GM10266 (cell line): ENCODE data around the gene NME5.

Experiments used
- DNase-seq: peaks from one replicate; pipeline ENCODE4 v3.0.0; 2012; ENCODE audit errors: extremely low spot score
- TF ChIP-seq, protein P1 (sequence below): IDR thresholded peaks from 2 replicates; pipeline ENCODE4 v1.5.1; 2012; ENCODE audit warnings: mild to moderate bottlenecking, low read depth; ENCODE audit not compliant: control insufficient read depth, insufficient read depth; ENCODE audit errors: missing control alignments

The NME5 gene

DNA sequence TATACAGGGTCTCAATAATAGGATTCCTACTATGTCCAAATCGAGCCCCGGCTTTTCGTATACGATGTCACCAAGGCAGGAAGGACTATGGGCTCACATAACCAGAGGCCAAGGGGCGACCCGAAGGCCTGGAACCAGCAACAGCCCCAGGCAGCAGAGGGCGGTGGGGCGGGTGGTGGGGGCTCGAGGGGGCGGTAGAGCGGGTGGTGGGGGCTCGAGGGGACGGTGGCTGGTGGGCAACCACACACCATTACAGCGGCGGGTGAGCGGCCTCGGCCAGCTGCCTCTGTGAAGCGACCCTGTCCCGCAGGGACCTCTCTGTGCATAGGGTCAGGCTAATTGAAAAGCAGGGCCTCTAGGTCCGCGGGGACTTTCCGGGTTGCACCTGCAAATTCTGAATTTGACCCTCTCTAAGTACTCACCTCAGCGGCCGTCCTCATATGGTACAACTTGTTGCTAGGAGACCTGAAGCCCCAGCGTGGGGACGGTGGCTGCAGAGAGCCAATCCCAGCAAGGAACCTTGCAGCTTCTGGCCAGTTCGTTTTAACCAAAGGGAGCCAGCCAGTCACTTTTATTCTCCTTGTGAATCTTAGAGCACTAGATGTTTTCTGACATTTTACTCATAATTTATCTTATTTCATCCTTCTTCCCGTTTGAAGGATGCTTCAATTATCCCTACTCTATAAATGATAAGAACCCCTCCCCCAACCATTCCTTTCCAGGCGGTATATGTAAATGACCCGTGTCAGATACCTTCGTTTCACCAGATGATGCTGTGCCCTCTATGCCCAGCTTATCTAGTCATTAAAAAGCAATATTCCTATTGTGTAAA is at the start of gene NME5:
NME5 (minus strand) TSS at position 480 of the 832 bp plus-strand sequence. CDS start 648 bp downstream, outside the sequence.
- TF ChIP-seq, protein P1, sequence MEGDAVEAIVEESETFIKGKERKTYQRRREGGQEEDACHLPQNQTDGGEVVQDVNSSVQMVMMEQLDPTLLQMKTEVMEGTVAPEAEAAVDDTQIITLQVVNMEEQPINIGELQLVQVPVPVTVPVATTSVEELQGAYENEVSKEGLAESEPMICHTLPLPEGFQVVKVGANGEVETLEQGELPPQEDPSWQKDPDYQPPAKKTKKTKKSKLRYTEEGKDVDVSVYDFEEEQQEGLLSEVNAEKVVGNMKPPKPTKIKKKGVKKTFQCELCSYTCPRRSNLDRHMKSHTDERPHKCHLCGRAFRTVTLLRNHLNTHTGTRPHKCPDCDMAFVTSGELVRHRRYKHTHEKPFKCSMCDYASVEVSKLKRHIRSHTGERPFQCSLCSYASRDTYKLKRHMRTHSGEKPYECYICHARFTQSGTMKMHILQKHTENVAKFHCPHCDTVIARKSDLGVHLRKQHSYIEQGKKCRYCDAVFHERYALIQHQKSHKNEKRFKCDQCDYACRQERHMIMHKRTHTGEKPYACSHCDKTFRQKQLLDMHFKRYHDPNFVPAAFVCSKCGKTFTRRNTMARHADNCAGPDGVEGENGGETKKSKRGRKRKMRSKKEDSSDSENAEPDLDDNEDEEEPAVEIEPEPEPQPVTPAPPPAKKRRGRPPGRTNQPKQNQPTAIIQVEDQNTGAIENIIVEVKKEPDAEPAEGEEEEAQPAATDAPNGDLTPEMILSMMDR, result no peak
- peak; percentile 73 for DNase-seq

DNA sequence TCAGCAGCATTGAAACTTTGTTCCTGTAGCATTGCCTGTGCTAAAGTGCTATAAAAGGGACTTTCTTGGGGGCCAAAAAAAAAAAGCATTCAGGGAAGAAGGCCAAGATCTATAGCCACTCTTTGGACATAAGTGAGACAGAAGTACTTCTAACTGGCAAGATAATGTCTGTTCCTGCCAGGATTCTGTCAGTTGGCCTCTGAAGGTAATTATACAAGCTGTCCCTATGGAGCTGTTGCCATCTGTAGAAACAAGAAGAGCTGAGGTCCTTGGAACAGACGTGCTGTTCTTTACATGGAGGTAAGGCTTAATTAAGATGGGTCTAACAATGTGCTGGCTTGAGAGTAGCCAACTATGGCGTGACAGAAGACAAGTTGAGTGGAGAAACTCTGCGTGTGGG is 49.4 kb upstream of the NME5 start:
- TF ChIP-seq, protein P1, result no peak
- DNase-seq, result no peak

DNA sequence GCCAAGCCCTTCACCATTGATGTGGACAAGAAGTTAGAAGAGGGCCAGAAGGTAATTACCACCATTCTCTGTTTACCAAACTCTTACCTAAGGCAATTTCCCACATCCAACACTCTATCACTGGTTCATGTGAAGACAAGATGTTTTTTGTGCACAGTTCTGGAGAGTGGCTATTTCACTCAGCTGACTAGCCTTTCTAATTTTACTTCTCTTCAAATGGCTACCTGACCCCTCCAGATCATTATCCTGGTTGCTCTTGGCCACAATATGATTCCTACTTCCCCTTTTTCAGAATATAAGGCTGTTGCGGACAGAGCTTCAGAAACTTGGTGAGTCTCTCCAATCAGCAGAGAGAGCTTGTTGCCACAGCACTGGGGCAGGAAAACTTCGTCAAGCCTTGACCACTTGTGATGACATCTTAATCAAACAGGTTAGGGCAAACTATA is 46.8 kb upstream of the NME5 start:
- DNase-seq, result no peak
- TF ChIP-seq, protein P1, result no peak

DNA sequence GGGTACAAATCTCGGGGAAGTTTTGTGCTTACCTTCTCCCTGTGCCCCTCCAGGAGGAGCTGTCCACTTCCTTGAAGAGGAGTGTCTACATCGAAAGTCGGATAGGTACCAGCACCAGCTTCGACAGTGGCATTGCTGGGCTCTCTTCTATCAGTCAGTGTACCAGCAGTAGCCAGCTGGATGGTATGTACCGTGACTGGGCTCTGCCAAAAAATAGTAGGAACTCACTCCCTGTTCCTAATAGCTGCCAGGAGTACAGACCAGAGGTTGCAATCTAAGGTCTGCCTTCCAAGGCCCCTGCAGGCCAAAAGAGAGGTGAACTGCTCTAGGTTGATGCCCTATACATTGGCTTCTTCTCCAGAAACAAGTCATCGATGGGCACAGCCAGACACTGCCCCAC is 43.6 kb upstream of the NME5 start:
- TF ChIP-seq, protein P1, result no peak
- DNase-seq, result no peak

DNA sequence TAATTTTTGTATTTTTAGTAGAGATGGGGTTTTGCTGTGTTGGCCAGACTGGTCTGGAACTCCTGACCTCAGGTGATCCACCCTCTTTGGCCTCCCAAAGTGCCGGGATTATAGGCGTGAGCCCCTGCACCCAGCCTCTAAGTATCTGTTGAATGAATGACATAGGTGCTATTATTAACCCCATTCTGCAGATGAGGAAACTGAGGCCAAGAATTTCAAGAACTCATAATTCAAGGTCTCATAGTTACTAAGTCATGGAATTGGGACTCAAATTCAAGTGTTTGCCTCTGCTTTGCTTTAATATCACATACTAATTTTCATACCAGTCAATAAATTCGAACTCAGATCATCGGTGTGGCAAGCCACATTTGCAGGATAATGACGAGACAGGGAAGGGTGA is 41.6 kb upstream of the NME5 start:
- DNase-seq, result no peak
- TF ChIP-seq, protein P1, result no peak

- TF ChIP-seq, protein P1, result peak; percentile 65
- peak; percentile 48 for DNase-seq
Observed at GRCh38 chr5:138180183-138180782, 41.1 kb upstream of the NME5 start.
